D721Med (cell line): ENCODE data around the gene GCN1.

Experiments used
- DNase-seq: peaks from one replicate; pipeline ENCODE4 v3.0.0; 2011; ENCODE audit warnings: low spot score; ENCODE audit not compliant: insufficient read length
- FAIRE-seq: peaks from 2 replicates; lab custom pipeline; 2011; peaks lifted over from hg19 to GRCh38; lab: Jason Lieb, UNC
- TF ChIP-seq, protein P1 (sequence below): IDR thresholded peaks from 2 replicates; pipeline ENCODE4 v1.5.1; 2012; ENCODE audit warnings: mild to moderate bottlenecking, control low read depth; ENCODE audit not compliant: insufficient read depth; ENCODE audit errors: missing control alignments

The GCN1 gene

GRCh38 chr12:120172053-120172452 lies 22.5 kb downstream of the GCN1 start:
- DNase-seq: no peak
- FAIRE-seq: no peak
- TF ChIP-seq, protein P1, sequence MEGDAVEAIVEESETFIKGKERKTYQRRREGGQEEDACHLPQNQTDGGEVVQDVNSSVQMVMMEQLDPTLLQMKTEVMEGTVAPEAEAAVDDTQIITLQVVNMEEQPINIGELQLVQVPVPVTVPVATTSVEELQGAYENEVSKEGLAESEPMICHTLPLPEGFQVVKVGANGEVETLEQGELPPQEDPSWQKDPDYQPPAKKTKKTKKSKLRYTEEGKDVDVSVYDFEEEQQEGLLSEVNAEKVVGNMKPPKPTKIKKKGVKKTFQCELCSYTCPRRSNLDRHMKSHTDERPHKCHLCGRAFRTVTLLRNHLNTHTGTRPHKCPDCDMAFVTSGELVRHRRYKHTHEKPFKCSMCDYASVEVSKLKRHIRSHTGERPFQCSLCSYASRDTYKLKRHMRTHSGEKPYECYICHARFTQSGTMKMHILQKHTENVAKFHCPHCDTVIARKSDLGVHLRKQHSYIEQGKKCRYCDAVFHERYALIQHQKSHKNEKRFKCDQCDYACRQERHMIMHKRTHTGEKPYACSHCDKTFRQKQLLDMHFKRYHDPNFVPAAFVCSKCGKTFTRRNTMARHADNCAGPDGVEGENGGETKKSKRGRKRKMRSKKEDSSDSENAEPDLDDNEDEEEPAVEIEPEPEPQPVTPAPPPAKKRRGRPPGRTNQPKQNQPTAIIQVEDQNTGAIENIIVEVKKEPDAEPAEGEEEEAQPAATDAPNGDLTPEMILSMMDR: no peak

GRCh38 chr12:120170631-120171030 lies 23.9 kb downstream of the GCN1 start:
- TF ChIP-seq, protein P1: no peak
- FAIRE-seq (no peak), DNase-seq (no peak)

DNA sequence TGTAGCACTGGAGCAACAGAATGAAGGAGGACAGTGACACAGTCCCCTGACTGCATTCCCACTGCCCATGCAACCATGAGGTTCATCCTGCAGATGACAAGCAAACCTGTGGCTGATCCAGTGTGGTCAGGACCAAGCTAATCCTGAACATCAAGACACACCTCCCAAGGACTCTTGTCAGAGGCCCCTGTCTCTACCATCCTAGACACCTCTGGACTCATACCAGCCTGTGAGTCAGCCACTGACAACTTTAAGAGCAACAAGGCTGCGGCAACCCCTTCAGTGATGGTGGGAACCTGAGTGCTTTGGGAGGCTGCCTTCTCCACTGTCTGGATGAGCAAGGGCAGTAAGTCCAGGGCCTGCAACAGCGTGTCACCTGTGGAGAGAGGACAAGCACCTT lies 24.6 kb downstream of the GCN1 start:
- TF ChIP-seq, protein P1: no peak
- FAIRE-seq (no peak), DNase-seq (no peak)

DNA sequence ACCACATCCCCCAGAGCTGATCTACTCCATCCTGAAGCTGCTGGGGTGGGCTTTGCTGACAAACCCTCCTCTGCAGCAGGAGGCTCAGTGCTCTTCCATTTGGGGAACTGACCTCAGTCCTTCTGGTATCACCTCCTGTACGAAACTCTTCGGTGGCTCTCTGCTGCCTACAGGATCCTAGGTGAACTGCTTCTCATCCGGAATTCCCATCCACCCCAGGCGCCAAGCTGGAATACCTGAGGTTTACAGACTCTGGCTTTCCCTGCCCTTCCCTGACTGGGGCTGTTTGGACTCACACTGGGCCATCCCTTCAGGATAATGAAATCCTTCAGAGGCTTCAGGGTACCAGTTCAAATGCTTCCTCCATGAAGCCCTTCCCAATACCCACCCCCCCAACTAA lies 26.2 kb downstream of the GCN1 start:
- no peak for FAIRE-seq
- DNase-seq: no peak
- TF ChIP-seq, protein P1: no peak

DNA sequence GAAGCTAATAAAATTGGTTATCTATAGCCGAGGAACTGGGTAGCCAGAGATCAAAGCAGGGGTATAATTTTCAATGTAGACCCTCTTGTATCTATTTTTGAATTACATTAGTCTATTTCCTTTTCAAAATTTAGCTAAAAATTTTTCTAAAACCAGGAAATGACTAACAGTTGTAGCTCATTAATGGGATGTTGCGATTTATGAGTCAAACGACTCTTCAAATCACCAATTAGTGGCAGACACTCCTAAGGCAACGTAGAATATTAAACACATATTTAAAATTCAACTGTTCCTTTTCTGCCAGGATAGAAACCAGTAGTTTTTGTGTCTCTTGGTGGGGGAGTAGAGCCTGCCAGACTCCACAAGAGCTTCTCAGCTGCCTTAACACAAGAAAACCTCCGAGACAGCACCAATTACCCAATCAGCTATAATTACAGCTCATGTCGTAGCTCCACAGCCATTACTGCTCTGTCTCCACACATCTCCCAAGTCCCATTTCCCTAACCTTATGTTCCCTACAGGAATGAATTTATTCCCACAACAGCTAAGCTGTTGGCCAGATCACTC lies 26.9 kb downstream of the GCN1 start:
- FAIRE-seq (no peak), DNase-seq (no peak)
- TF ChIP-seq, protein P1: no peak

- DNase-seq: no peak
- TF ChIP-seq, protein P1: no peak
- FAIRE-seq: no peak
Measured at GRCh38 chr12:120164293-120164692, 30.2 kb downstream of the GCN1 start.

- FAIRE-seq (no peak), DNase-seq (no peak)
- TF ChIP-seq, protein P1: no peak
Measured at GRCh38 chr12:120162763-120163162, 31.8 kb downstream of the GCN1 start.
